SK-N-SH (cell line): ENCODE data around the gene COL28A1. TPM values are rescaled to one million over a fixed set of nuclear protein-coding genes. Genes with fewer than 3 reads are reported as not detected.

Experiments
- CTCF ChIA-PET: fragments of 300-600, 350-600 bp; formaldehyde crosslinking; extraction: SDS; loops from one replicate; lab custom pipeline; 2021; lab: Yijun Ruan, JAX
- POLR2A ChIA-PET: fragments of 350-600 bp; sonication (Branson Sonifier 250); formaldehyde crosslinking; extraction: SDS; loops from one replicate; lab custom pipeline; 2020; ENCODE audit warnings: antibody characterized with exemption, inconsistent platforms; lab: Yijun Ruan, JAX
- DNase-seq: peaks from one replicate; pipeline ENCODE4 v3.0.0; 2012
- H2AFZ ChIP-seq: fragments of 200-600 bp; sonication (generic); 2 replicates; pipeline ENCODE4 v1.8.1; 2016; ENCODE audit warnings: antibody characterized with exemption, mild to moderate bottlenecking, low read depth
- H3F3A ChIP-seq: fragments of 200-600 bp; sonication (generic); replicated peaks from 2 replicates; pipeline ENCODE3; 2016; ENCODE audit warnings: antibody characterized with exemption, mild to moderate bottlenecking; ENCODE audit not compliant: insufficient read depth
- H3K27ac ChIP-seq, 2 experiments: fragments of 200-500 bp in 1 of 2; fragments of 200-600 bp in 1 of 2; sonication (Bioruptor generic) in 1 of 2; sonication (generic), shearing (Covaris generic) in 1 of 2; 2 replicates each; pipeline versions ENCODE4 v1.5.1 to v1.6.1; 2014 to 2016; ENCODE audit warnings: low read depth in 2 of 2, inconsistent platforms in 1 of 2, low read length in 1 of 2, mild to moderate bottlenecking in 1 of 2, mixed read lengths in 1 of 2
- H3K27me3 ChIP-seq: fragments of 200-600 bp; sonication (generic), shearing (Covaris generic); 2 replicates; pipeline ENCODE4 v1.6.1; 2016; ENCODE audit warnings: mixed run types; ENCODE audit not compliant: insufficient read depth
- H3K36me3 ChIP-seq, 2 experiments: fragments of 200-500 bp in 1 of 2; fragments of 200-600 bp in 1 of 2; sonication (Bioruptor generic) in 1 of 2; sonication (generic) in 1 of 2; replicated peaks in 1 of 2; 2 replicates each; pipeline versions ENCODE3 to v1.5.1; 2014 to 2016; ENCODE audit warnings: low read length in 1 of 2, mild to moderate bottlenecking in 1 of 2; ENCODE audit not compliant: insufficient read depth in 2 of 2, control insufficient read depth in 1 of 2
- H3K4me1 ChIP-seq, 2 experiments: fragments of 200-500 bp in 1 of 2; fragments of 200-600 bp in 1 of 2; sonication (Bioruptor generic) in 1 of 2; sonication (generic), shearing (Covaris generic) in 1 of 2; 2 replicates each; pipeline versions ENCODE4 v1.5.1 to v1.6.1; 2014 to 2016; ENCODE audit warnings: low read depth in 1 of 2, low read length in 1 of 2, mixed run types in 1 of 2; ENCODE audit not compliant: insufficient read depth in 2 of 2, control insufficient read depth in 1 of 2
- H3K4me2 ChIP-seq: fragments of 200-600 bp; sonication (generic), shearing (Covaris generic); 2 replicates; pipeline ENCODE4 v1.6.1; 2017; ENCODE audit warnings: mixed run types
- H3K4me3 ChIP-seq, 2 experiments: fragments of 200-500 bp in 1 of 2; fragments of 200-600 bp in 1 of 2; sonication (Bioruptor generic) in 1 of 2; sonication (generic), shearing (Covaris generic) in 1 of 2; 2 replicates each; pipeline versions ENCODE4 v1.5.1 to v1.8.1; 2014 to 2016; ENCODE audit warnings: low read depth in 2 of 2, inconsistent platforms in 1 of 2, low read length in 1 of 2, mild to moderate bottlenecking in 1 of 2, mixed read lengths in 1 of 2, moderate library complexity in 1 of 2
- H3K79me2 ChIP-seq: fragments of 200-600 bp; sonication (generic); 2 replicates; pipeline ENCODE4 v1.8.1; 2017; ENCODE audit warnings: mild to moderate bottlenecking; ENCODE audit not compliant: insufficient read depth
- H3K9ac ChIP-seq: fragments of 200-600 bp; sonication (generic); 2 replicates; pipeline ENCODE4 v1.6.1; 2017; ENCODE audit warnings: mixed run types
- H3K9me2 ChIP-seq: fragments of 200-600 bp; sonication (generic); 2 replicates; pipeline ENCODE4 v1.6.1; 2017; ENCODE audit warnings: mixed run types
- H3K9me3 ChIP-seq: fragments of 200-600 bp; sonication (generic); 2 replicates; pipeline ENCODE4 v1.6.1; 2017; ENCODE audit warnings: mixed run types, mild to moderate bottlenecking, moderate library complexity
- H4K20me1 ChIP-seq: fragments of 200-600 bp; sonication (generic); 2 replicates; pipeline ENCODE4 v1.6.1; 2017; ENCODE audit warnings: mild to moderate bottlenecking, mixed run types; ENCODE audit not compliant: insufficient read depth
- CHD2 ChIP-seq: fragments of 150-350 bp; IDR thresholded peaks from 2 replicates; pipeline ENCODE4 v1.6.1; 2018; ENCODE audit warnings: low read length; ENCODE audit not compliant: partially characterized antibody
- ELF1 ChIP-seq: IDR thresholded peaks from 2 replicates; pipeline ENCODE4 v1.4.0; 2012
- FOSL2 ChIP-seq: IDR thresholded peaks from 2 replicates; pipeline ENCODE4 v1.4.0; 2012; ENCODE audit warnings: low read depth, mild to moderate bottlenecking, moderate library complexity, borderline replicate concordance
- NRF1 ChIP-seq: IDR thresholded peaks from 2 replicates; pipeline ENCODE4 v1.6.1; 2012; ENCODE audit warnings: low read depth, mild to moderate bottlenecking, low read length
- POLR2AphosphoS5 ChIP-seq: IDR thresholded peaks from 2 replicates; pipeline ENCODE4 v1.6.1; 2012; ENCODE audit warnings: low read depth, low read length
- RAD21 ChIP-seq: IDR thresholded peaks from 2 replicates; pipeline ENCODE4 v1.6.1; 2012; ENCODE audit warnings: mild to moderate bottlenecking, low read length
- RCOR1 ChIP-seq: fragments of 150-350 bp; IDR thresholded peaks from 2 replicates; pipeline ENCODE4 v1.6.1; 2017; ENCODE audit warnings: antibody characterized with exemption, low read length
- RFX5 ChIP-seq: IDR thresholded peaks from 2 replicates; pipeline ENCODE4 v1.6.1; 2012; ENCODE audit warnings: mild to moderate bottlenecking, improper control_type of control experiment, low read length
- RXRA ChIP-seq: IDR thresholded peaks from 2 replicates; pipeline ENCODE4 v1.4.0; 2012; ENCODE audit warnings: low read depth, mild to moderate bottlenecking, borderline replicate concordance
- YY1 ChIP-seq: IDR thresholded peaks from 2 replicates; pipeline ENCODE4 v1.4.0; 2012; ENCODE audit warnings: low read depth, mild to moderate bottlenecking
- WGBS: methylation state at CpG from one replicate; pipeline ENCODE4 v1.1.6; 2017; ENCODE audit warnings: low lambda C conversion rate; 5-methylcytosine and 5-hydroxymethylcytosine counted together
- polyA plus RNA-seq, 3 experiments: library from polyadenylated mRNA; depleted of rRNA; stranded (reverse); fragments of >200 nt; gene quantifications; 2 replicates each; pipeline ENCODE4 v1.2.3, GENCODE V29; 2012
- TF ChIP-seq, protein P1 (sequence below): IDR thresholded peaks from 2 replicates; pipeline ENCODE4 v1.6.1; 2012; ENCODE audit warnings: mild to moderate bottlenecking, low read depth, low read length, moderate library complexity

The COL28A1 gene
- polyA plus RNA-seq, 1 of the 3 experiments (the other 2 are of a cell fraction) = not detected

- Histone ChIP-seq H3K9me3 (no peaks in the 10 kb centered on the region), H3K4me3 (no peak overlapping the region), H3K27ac (no peak overlapping the region), H4K20me1 (no peaks in the 10 kb centered on the region), H3K4me1 (peaks cover 0 to 5% of the 10 kb centered on the region in 2 experiments; a peak in 1 of 4 replicates), H3K79me2 (no peaks in the 10 kb centered on the region), H3F3A (no peaks in the 10 kb centered on the region), H3K9me2 (no peaks in the 10 kb centered on the region), H3K36me3 (no peaks in the 10 kb centered on the region), H3K9ac (no peak overlapping the region), H3K27me3 (no peaks in the 10 kb centered on the region), H3K4me2 (no peak overlapping the region), H2AFZ (no peak overlapping the region)
- 68% methylated on average over 3 of the region's 3 CpGs for WGBS
- DNase-seq = no peak
- CTCF ChIA-PET = interaction anchor here (1.8 kb wide), 1 partner anchor 315 kb away, joined by 9 read pairs; no protein-coding TSS in a partner anchor
- POLR2A ChIA-PET = no interaction called here
- no peak for TF ChIP-seq RXRA
- TF ChIP-seq RAD21 = no peak
- TF ChIP-seq RCOR1 = no peak
- no peak for TF ChIP-seq POLR2AphosphoS5
Measured at GRCh38 chr7:7417851-7418250, 117.8 kb downstream of the COL28A1 start.

- WGBS = 48% methylated on average over 2 of the region's 2 CpGs
- Histone ChIP-seq H4K20me1 (no peaks in the 10 kb centered on the region), H3K79me2 (no peaks in the 10 kb centered on the region), H3K27me3 (no peaks in the 10 kb centered on the region), H3K4me1 (peaks cover 0 to 5% of the 10 kb centered on the region in 2 experiments; a peak in 1 of 4 replicates), H3F3A (no peaks in the 10 kb centered on the region), H3K36me3 (no peaks in the 10 kb centered on the region), H3K4me3 (no peak overlapping the region), H3K9me2 (no peaks in the 10 kb centered on the region), H3K9ac (no peak overlapping the region), H3K9me3 (no peaks in the 10 kb centered on the region), H3K27ac (no peak overlapping the region), H2AFZ (no peak overlapping the region), H3K4me2 (no peak overlapping the region)
- CTCF ChIA-PET = interaction anchor here (0.7 to 1.8 kb wide), 5 partner anchors 8 to 314 kb away, joined by 3 to 9 read pairs (median 4); no protein-coding TSS in a partner anchor
- TF ChIP-seq NRF1 = no peak
- TF ChIP-seq FOSL2 = no peak
- no peak for TF ChIP-seq ELF1
- TF ChIP-seq, protein P1, sequence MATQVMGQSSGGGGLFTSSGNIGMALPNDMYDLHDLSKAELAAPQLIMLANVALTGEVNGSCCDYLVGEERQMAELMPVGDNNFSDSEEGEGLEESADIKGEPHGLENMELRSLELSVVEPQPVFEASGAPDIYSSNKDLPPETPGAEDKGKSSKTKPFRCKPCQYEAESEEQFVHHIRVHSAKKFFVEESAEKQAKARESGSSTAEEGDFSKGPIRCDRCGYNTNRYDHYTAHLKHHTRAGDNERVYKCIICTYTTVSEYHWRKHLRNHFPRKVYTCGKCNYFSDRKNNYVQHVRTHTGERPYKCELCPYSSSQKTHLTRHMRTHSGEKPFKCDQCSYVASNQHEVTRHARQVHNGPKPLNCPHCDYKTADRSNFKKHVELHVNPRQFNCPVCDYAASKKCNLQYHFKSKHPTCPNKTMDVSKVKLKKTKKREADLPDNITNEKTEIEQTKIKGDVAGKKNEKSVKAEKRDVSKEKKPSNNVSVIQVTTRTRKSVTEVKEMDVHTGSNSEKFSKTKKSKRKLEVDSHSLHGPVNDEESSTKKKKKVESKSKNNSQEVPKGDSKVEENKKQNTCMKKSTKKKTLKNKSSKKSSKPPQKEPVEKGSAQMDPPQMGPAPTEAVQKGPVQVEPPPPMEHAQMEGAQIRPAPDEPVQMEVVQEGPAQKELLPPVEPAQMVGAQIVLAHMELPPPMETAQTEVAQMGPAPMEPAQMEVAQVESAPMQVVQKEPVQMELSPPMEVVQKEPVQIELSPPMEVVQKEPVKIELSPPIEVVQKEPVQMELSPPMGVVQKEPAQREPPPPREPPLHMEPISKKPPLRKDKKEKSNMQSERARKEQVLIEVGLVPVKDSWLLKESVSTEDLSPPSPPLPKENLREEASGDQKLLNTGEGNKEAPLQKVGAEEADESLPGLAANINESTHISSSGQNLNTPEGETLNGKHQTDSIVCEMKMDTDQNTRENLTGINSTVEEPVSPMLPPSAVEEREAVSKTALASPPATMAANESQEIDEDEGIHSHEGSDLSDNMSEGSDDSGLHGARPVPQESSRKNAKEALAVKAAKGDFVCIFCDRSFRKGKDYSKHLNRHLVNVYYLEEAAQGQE = no peak
- TF ChIP-seq RFX5 = no peak
- no peak for TF ChIP-seq YY1
- TF ChIP-seq CHD2 = no peak
- POLR2A ChIA-PET = no interaction called here
- DNase-seq = no peak
Measured at GRCh38 chr7:7417414-7417813, 118.3 kb downstream of the COL28A1 start.
